ENCODE measurements around the gene PPARD. TPM values are rescaled to one million over a fixed set of nuclear protein-coding genes. Genes with fewer than 3 reads are reported as not detected.

Gene PPARD
- total and polyA plus RNA-seq, 2 of the 13 experiments (the other 11 are each of a cell fraction or from before 2014, with no cell fraction given) = 6.1 to 13.3 TPM

GRCh38 chr6:35317483-35318195, 24.7 kb upstream of the PPARD start (continued):
- TF ChIP-seq, protein P1, sequence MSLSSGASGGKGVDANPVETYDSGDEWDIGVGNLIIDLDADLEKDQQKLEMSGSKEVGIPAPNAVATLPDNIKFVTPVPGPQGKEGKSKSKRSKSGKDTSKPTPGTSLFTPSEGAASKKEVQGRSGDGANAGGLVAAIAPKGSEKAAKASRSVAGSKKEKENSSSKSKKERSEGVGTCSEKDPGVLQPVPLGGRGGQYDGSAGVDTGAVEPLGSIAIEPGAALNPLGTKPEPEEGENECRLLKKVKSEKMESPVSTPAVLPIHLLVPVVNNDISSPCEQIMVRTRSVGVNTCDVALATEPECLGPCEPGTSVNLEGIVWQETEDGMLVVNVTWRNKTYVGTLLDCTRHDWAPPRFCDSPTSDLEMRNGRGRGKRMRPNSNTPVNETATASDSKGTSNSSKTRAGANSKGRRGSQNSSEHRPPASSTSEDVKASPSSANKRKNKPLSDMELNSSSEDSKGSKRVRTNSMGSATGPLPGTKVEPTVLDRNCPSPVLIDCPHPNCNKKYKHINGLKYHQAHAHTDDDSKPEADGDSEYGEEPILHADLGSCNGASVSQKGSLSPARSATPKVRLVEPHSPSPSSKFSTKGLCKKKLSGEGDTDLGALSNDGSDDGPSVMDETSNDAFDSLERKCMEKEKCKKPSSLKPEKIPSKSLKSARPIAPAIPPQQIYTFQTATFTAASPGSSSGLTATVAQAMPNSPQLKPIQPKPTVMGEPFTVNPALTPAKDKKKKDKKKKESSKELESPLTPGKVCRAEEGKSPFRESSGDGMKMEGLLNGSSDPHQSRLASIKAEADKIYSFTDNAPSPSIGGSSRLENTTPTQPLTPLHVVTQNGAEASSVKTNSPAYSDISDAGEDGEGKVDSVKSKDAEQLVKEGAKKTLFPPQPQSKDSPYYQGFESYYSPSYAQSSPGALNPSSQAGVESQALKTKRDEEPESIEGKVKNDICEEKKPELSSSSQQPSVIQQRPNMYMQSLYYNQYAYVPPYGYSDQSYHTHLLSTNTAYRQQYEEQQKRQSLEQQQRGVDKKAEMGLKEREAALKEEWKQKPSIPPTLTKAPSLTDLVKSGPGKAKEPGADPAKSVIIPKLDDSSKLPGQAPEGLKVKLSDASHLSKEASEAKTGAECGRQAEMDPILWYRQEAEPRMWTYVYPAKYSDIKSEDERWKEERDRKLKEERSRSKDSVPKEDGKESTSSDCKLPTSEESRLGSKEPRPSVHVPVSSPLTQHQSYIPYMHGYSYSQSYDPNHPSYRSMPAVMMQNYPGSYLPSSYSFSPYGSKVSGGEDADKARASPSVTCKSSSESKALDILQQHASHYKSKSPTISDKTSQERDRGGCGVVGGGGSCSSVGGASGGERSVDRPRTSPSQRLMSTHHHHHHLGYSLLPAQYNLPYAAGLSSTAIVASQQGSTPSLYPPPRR (CRISPR knock-in tag; IDR thresholded peaks at IDR 0.05; ENCODE audit: borderline replicate concordance) = no peak
- TF ChIP-seq, protein P2, sequence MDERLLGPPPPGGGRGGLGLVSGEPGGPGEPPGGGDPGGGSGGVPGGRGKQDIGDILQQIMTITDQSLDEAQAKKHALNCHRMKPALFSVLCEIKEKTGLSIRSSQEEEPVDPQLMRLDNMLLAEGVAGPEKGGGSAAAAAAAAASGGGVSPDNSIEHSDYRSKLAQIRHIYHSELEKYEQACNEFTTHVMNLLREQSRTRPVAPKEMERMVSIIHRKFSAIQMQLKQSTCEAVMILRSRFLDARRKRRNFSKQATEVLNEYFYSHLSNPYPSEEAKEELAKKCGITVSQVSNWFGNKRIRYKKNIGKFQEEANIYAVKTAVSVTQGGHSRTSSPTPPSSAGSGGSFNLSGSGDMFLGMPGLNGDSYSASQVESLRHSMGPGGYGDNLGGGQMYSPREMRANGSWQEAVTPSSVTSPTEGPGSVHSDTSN (CRISPR knock-in tag; IDR thresholded peaks at IDR 0.05) = no peak
- TF ChIP-seq ZNF331 (CRISPR knock-in tag; IDR thresholded peaks at IDR 0.05) (no peak), ERF (CRISPR knock-in tag; IDR thresholded peaks at IDR 0.05) (no peak), MTF2 (CRISPR knock-in tag; IDR thresholded peaks at IDR 0.05; ENCODE audit: borderline replicate concordance) (no peak), SMAD1 (CRISPR knock-in tag; IDR thresholded peaks at IDR 0.05; ENCODE audit: borderline replicate concordance, low read depth) (no peak), NR3C1 (CRISPR knock-in tag; IDR thresholded peaks at IDR 0.05) (no peak), ZNF776 (CRISPR knock-in tag; IDR thresholded peaks at IDR 0.05) (0 out of 2 replicates have a peak, but pooled peaks have one; percentile 69), CHD4 (IDR thresholded peaks at IDR 0.05; ENCODE audit: borderline replicate concordance, low read length) (no peak), ZNF143 (CRISPR knock-in tag; IDR thresholded peaks at IDR 0.05) (no peak), RORA (CRISPR knock-in tag; IDR thresholded peaks at IDR 0.05) (0 out of 2 replicates have a peak, but pooled peaks have one; percentile 75), ZBTB39 (CRISPR knock-in tag; IDR thresholded peaks at IDR 0.05) (no peak; the same call in 1 of the 2 replicates), HNF4A (CRISPR knock-in tag; IDR thresholded peaks at IDR 0.05) (no peak), MEIS2 (CRISPR knock-in tag; IDR thresholded peaks at IDR 0.05) (no peak), ZNF513 (CRISPR knock-in tag; conservative IDR thresholded peaks at IDR 0.05) (no peak), ARHGAP35 (CRISPR knock-in tag; IDR thresholded peaks at IDR 0.05; ENCODE audit: borderline replicate concordance) (no peak), SMAD3 (CRISPR knock-in tag; IDR thresholded peaks at IDR 0.05) (0 out of 2 replicates have a peak, but pooled peaks have one; percentile 12)

Measured in HepG2 (cell line).